GM21367 (cell line): ENCODE data around the gene SEPTIN2.
"Not testable (repeated sequence)": the region's sequence is repeated elsewhere in the genome, so short reads cannot be mapped to it uniquely, and the experiment has no call there.

Source experiments
- ATAC-seq: cut with Tn5 transposase; IDR thresholded peaks from one replicate; pipeline ENCODE4 v1.9.1; 2021; ENCODE audit not compliant: unreplicated experiment

The SEPTIN2 gene

GRCh38 chr2:241378816-241379215, 63.1 kb downstream of the SEPTIN2 start:
- no peak for ATAC-seq

DNA sequence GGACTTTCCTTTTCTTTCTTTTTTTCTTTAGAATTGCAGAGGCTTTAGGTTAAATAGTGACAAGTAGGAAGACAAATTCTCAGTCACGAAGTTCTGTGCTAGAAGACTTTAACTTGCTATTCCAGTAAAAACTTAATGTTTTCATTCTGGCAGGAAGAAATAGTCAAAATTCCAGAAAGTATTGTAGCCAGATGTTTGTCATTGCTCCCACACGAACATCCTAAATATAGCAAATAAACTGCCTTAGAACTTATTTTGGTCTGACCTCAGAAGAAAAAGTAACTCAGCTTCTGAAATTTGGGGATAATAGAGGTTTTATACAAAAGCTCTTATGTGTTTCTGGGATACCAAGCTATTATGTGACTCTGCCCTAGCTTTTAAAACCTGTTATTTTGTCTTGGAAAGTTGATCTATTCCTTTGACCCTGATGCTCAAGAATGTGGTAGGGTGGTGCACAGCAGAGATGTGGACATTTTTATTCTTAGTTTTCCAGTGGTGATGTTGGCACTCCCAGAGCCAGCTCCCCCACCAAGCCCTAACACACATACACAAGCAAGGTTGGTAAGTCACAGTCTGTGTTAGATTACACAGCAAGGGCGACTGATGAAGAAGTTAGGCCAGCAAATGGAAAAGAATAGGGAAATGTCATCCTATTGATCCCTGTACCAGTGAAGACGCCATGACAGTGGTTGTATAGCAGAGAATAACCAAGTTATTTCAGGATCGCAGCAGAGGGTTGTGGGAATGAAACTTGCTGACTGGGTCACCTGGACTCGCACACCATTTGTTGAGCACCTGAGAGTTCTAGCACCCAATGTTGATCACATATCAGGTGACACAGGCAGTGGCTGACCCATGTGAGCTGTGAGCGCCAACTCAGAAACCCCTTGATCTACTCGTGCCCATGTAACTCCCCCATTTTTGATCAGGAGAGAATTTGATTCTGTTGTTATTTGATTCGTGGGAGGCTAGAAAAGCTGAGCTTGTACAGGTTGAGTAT, 64.1 kb downstream of the SEPTIN2 start:
- ATAC-seq: no peak

- ATAC-seq: no peak
These were observed 66.1 kb downstream of the SEPTIN2 start for GRCh38 chr2:241381872-241382271.

DNA sequence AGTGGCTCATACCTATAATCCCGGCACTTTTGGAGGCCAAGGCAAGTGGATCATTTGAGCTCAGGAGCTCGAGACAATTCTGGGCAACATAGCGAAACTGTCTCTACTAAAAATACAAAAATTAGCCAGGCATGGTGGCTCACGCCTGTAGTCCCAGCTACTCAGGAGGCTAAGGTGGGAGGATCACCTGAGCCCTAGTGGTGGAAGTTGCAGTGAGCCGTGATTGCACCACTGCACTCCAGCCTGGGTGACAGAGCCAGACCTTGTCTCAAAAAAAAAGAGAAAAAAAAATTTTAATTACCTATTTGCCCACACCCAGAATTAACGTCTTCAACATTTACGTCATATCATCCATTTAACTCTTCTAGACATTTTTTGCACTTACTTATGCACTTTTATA, 69.7 kb downstream of the SEPTIN2 start:
- not testable (repeated sequence) for ATAC-seq

DNA sequence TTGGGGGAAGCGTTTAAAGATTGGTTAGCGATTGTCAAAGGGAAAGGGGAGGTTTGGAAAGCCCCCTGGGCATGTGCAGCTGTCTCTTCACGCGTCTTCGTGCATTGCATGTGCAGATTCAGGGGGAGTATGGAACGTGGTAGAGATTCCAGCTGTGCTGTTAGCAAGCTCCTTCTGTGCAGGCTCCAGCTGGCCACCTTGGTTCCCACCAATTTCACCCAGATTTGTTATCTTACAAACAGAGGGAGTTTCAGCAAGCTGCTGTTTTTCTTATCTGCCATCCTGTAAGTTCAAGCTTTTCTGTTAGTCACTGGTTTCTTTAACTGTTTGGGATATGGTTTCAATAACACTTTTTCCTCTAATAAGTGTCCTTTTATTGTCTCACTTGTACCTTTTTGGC, 70.8 kb downstream of the SEPTIN2 start:
- no peak for ATAC-seq

DNA sequence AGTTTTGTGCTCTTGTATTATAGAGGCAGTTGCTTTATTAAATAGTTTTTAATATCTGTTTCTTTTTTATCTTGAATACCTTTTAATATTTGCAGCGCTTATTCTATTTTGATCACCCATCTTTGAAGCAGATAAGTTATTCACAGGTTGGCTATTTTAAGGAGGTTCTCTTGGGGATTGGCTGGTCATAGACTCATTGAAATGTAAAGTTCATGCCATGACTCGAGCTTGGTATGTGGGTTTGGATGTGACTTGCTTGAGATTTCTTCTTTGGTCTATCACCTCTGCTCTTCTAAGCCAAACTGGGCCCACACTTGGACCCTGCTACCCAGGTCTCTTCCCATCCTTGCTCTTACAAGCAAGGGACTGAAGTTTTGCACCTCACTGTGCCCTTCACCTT, 74.0 kb downstream of the SEPTIN2 start:
- no peak for ATAC-seq

- no peak for ATAC-seq
These were observed 74.8 kb downstream of the SEPTIN2 start for GRCh38 chr2:241390301-241391206.

- no peak for ATAC-seq
These were observed 76.4 kb downstream of the SEPTIN2 start for GRCh38 chr2:241391892-241392665.

DNA sequence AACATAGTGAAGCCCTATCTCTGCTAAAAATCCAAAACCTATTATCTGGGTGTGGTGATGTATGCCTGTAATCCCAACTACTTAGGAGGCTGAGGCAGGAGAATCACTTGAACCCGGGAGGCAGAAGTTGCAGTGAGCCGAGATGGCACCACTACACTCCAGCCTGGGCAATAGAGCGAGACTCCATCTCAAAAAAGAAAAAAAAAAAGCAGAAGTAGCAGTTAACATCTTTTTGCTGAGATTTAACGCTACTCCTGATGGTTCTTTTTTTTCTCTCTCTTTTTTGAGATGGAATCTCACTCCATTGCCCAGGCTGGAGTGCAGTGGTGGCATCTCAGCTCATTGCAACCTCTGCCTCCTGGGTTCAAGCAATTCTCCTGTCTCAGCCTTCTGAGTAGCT, 77.0 kb downstream of the SEPTIN2 start:
- not testable (repeated sequence) for ATAC-seq

GRCh38 chr2:241393524-241394196, 77.9 kb downstream of the SEPTIN2 start:
- no peak for ATAC-seq

GRCh38 chr2:241396809-241397208, 81.1 kb downstream of the SEPTIN2 start:
- not testable (repeated sequence) for ATAC-seq

DNA sequence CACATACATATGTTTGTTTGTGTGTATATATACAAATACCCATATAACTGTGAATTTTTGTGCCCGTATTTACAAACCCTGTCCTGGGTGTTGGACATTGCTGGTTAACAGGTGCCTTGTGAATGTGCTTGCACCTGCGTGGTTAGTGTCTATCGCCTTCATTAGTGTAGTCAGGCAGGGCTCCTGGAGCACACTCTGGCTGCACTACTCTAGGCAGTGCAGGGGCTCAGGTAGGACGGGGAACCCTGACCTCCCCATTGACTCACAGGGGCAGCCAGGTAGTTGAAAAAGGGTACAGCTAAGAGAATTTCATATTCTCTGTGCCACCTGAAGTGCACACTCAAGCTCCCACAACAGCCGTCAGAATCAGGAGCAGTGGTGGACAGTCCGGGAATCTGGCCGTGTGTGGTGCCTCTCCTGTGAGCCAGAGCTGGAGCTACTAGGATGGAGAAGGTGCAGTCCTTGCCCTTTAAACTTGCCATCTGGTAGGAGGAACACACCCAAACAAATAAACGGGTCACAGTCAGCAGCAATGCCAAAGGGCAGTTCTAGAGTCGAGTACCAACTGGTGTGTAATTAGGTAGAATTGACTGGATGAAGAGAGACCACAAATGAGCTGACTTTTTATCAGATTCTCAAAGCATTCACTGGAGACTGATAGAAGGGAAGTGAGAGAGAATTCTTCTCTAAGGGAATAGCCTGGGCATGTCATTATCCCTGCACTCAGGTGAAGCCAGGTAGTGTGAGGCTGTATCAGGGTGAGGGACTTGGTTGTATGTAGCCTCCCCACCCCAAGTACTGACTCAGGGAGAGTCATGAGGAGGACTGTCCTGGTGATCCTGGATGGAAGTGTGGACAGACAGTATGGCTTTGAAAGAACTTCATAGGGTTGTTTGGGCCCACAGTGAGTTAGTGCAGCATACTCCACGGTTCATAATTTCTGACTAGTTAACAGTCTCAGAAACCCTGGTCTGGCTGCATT, 84.5 kb downstream of the SEPTIN2 start:
- no peak for ATAC-seq
